DND-41 (cell line): ENCODE data around the gene ARHGAP26.

Experiments used
- ATAC-seq: fragments of 200-7000 bp; cut with Tn5 transposase; 3 replicates; pipeline ENCODE4 v1.9.1; 2021; ENCODE audit warnings: low read depth; ENCODE audit not compliant: insufficient read depth
- DNase-seq: peaks from one replicate; pipeline ENCODE4 v3.0.0-alpha.2; 2020
- H2AFZ ChIP-seq: 2 replicates; pipeline ENCODE4 v1.6.0; 2012; ENCODE audit warnings: low read depth, low read length
- H3K27ac ChIP-seq: 2 replicates; pipeline ENCODE4 v1.5.1; 2012; ENCODE audit warnings: low read length, inconsistent platforms
- H3K27me3 ChIP-seq: fragments of 200-600 bp; sonication (generic); 2 replicates; pipeline ENCODE4 v1.6.0; 2012; ENCODE audit warnings: low read length, mild to moderate bottlenecking, inconsistent platforms; ENCODE audit not compliant: insufficient read depth, poor library complexity
- H3K36me3 ChIP-seq: 2 replicates; pipeline ENCODE4 v1.5.1; 2012; ENCODE audit warnings: low read length, inconsistent platforms; ENCODE audit not compliant: insufficient read depth
- H3K4me1 ChIP-seq: 2 replicates; pipeline ENCODE4 v1.5.1; 2012; ENCODE audit warnings: mild to moderate bottlenecking, low read length; ENCODE audit not compliant: insufficient read depth
- H3K4me2 ChIP-seq: 2 replicates; pipeline ENCODE4 v1.6.0; 2012; ENCODE audit warnings: mild to moderate bottlenecking, moderate library complexity, low read length, inconsistent platforms; ENCODE audit not compliant: insufficient read depth
- H3K4me3 ChIP-seq, 2 experiments: fragments of 200-600 bp in 1 of 2; shearing (Covaris generic) in 1 of 2; 2 replicates each; pipeline ENCODE4 v1.5.1; 2012 to 2016; ENCODE audit warnings: inconsistent platforms in 2 of 2, low read length in 2 of 2, mild to moderate bottlenecking in 2 of 2, low read depth in 1 of 2, moderate library complexity in 1 of 2
- H3K79me2 ChIP-seq: 2 replicates; pipeline ENCODE4 v1.6.0; 2012; ENCODE audit warnings: low read length, inconsistent platforms; ENCODE audit not compliant: insufficient read depth
- H3K9ac ChIP-seq: 2 replicates; pipeline ENCODE4 v1.6.0; 2012; ENCODE audit warnings: low read depth, mild to moderate bottlenecking, inconsistent platforms, low read length, moderate library complexity
- H3K9me3 ChIP-seq: 2 replicates; pipeline ENCODE4 v1.5.1; 2012; ENCODE audit warnings: low read length, moderate library complexity, mild to moderate bottlenecking, inconsistent platforms; ENCODE audit not compliant: insufficient read depth, severe bottlenecking
- H4K20me1 ChIP-seq: 2 replicates; pipeline ENCODE4 v1.6.0; 2012; ENCODE audit warnings: low read length; ENCODE audit not compliant: insufficient read depth
- EZH2 ChIP-seq: IDR thresholded peaks from 3 replicates; pipeline ENCODE4 v1.6.1; 2012; ENCODE audit warnings: borderline replicate concordance, low read depth, mild to moderate bottlenecking, moderate library complexity, low read length, inconsistent platforms; ENCODE audit not compliant: severe bottlenecking
- TF ChIP-seq, protein P1 (sequence below): IDR thresholded peaks from 2 replicates; pipeline ENCODE4 v1.5.1; 2012; ENCODE audit warnings: borderline replicate concordance, low read length, moderate library complexity, mild to moderate bottlenecking; ENCODE audit not compliant: poor library complexity, severe bottlenecking; ENCODE audit errors: extremely low read depth

The ARHGAP26 gene

DNA sequence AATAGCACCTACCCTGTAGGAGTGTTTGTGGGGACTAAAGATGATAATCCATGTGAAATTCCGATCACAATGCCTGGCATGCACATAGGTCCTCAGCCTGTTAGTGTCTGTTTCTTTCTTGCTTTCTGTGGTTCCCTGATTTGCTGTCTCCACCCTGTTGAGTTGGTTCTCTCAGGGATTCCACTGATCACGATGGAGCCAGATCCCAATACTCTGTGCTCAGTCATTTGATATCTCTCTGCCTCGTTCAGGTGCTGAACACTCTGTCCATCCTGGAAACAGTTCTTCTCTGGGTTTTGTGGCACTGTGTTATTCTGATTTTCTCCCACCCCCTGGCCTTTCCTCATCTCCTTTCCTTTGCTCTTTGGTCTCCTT, 60.8 kb downstream of the ARHGAP26 start:
- Histone ChIP-seq H3K27me3 (no peaks in the 10 kb centered on the region), H3K4me3 (no peak overlapping the region), H4K20me1 (peaks cover 19% of the 10 kb centered on the region; the same call in 1 of the 2 replicates), H3K9ac (no peak overlapping the region), H3K36me3 (no peaks in the 10 kb centered on the region), H3K4me1 (no peaks in the 10 kb centered on the region), H3K9me3 (no peaks in the 10 kb centered on the region), H3K79me2 (peaks cover 4% of the 10 kb centered on the region; the same call in 1 of the 2 replicates), H3K4me2 (no peak overlapping the region), H2AFZ (no peak overlapping the region), H3K27ac (no peak overlapping the region)
- DNase-seq (no peak), ATAC-seq (no peak)
- no peak for TF ChIP-seq EZH2
- TF ChIP-seq, protein P1, sequence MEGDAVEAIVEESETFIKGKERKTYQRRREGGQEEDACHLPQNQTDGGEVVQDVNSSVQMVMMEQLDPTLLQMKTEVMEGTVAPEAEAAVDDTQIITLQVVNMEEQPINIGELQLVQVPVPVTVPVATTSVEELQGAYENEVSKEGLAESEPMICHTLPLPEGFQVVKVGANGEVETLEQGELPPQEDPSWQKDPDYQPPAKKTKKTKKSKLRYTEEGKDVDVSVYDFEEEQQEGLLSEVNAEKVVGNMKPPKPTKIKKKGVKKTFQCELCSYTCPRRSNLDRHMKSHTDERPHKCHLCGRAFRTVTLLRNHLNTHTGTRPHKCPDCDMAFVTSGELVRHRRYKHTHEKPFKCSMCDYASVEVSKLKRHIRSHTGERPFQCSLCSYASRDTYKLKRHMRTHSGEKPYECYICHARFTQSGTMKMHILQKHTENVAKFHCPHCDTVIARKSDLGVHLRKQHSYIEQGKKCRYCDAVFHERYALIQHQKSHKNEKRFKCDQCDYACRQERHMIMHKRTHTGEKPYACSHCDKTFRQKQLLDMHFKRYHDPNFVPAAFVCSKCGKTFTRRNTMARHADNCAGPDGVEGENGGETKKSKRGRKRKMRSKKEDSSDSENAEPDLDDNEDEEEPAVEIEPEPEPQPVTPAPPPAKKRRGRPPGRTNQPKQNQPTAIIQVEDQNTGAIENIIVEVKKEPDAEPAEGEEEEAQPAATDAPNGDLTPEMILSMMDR = no peak

DNA sequence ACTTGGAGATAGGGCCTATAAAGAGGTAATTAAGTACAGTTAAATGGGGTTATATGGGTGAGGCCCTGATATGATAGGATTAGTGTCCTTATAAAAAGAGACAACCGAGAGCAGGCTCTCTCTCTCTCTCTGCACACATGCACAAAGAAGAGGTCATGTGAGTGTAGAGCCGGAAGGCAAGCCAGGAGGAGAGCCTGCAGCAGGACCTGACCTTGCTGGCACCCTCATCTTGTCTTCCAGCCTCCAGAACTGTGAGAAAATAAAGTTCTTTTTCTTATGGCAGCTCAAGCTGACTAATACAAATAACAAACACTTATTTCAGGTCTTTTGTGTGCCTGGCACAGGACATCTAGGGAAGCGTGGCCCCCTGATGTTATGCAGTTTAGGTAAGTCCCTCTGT, 62.1 kb downstream of the ARHGAP26 start:
- ATAC-seq = no peak
- DNase-seq = no peak
- no peak overlapping the region for H3K4me3 ChIP-seq
- no peak overlapping the region for H3K4me2 ChIP-seq
- no peak overlapping the region for H2AFZ ChIP-seq
- H4K20me1 ChIP-seq = peaks cover 16% of the 10 kb centered on the region; the same call in 1 of the 2 replicates
- H3K27ac ChIP-seq = no peak overlapping the region
- H3K9me3 ChIP-seq = no peaks in the 10 kb centered on the region
- TF ChIP-seq, protein P1 = no peak
- TF ChIP-seq EZH2 = no peak
- H3K4me1 ChIP-seq = no peaks in the 10 kb centered on the region
- H3K79me2 ChIP-seq = peaks cover 5% of the 10 kb centered on the region
- no peak overlapping the region for H3K9ac ChIP-seq
- H3K36me3 ChIP-seq = no peaks in the 10 kb centered on the region
- no peaks in the 10 kb centered on the region for H3K27me3 ChIP-seq

DNA sequence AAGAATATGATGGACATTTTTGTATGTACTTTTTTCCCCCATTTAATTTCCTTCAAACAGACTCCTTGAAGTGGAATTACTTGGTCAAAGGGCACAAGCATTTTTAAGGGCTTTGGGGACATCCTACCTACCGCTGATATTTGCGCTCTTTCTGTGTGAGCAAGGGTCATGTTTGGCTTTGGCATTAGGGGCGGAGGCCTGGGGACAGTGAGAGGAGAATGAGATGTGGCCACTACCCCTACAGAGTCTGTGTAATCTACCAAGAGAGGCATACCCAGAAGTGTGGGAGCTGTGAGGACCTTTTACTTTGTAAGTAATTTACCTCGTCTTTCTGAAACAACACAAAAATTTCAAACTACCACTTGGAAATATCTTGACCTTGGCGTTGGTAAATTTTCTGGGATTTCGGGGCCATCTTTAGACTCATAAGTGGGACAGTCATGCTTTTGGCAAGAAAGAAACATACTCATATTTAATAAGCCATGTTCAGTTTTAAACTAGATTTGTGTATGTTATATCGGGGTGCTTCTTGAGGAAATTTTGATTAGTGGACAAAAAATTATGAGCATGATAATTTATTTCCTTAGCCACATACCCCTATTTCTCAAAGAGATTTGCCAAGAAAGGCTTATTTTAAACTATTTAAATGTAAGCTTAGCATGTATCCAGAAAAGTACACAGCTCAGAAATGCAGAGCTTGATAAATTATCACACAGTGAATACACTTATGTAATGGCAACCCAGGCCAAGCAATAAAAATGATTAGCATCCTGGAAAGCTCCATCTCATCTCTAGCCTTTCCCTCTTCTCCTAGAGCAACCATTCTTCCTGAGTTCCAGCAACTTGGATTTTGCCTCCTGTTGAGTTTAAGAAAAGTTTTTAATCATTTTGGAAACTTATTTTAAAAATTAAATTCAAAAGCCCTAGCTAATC, 63.6 kb downstream of the ARHGAP26 start:
- Histone ChIP-seq H3K27me3 (no peaks in the 10 kb centered on the region), H2AFZ (no peak overlapping the region), H3K79me2 (peaks cover 8% of the 10 kb centered on the region), H3K27ac (no peak overlapping the region), H3K4me2 (no peak overlapping the region), H3K36me3 (no peaks in the 10 kb centered on the region), H3K9me3 (no peaks in the 10 kb centered on the region), H4K20me1 (peaks cover 11% of the 10 kb centered on the region; the same call in 1 of the 2 replicates), H3K4me3 (no peak overlapping the region), H3K9ac (no peak overlapping the region), H3K4me1 (no peaks in the 10 kb centered on the region)
- no peak for DNase-seq
- TF ChIP-seq EZH2 = no peak
- TF ChIP-seq, protein P1 = no peak
- ATAC-seq = no peak
